Activated naive CD4-positive, alpha-beta T cell treated with Interleukin-2 at 50 U/mL for 16 hours (primary cell): ENCODE measurements around the gene ZNF503.

Experiments
- DNase-seq: peaks from one replicate; pipeline ENCODE4 v3.0.0-alpha.2; 2020

ZNF503 gene

GRCh38 chr10:75401569-75402485 is at the start of gene ZNF503:
ZNF503 (minus strand) TSS chr10:75401764; CDS start chr10:75401419, 345 bp downstream.
- peak; percentile 44 for DNase-seq

- no peak for DNase-seq
Measured at GRCh38 chr10:75450644-75451640, 49.4 kb upstream of the ZNF503 start.

- DNase-seq, result no peak
Measured at GRCh38 chr10:75450075-75450445, 48.5 kb upstream of the ZNF503 start.

GRCh38 chr10:75449382-75450074 is 48.0 kb upstream of the ZNF503 start:
- no peak for DNase-seq

- no peak for DNase-seq
Measured at GRCh38 chr10:75448166-75448565, 46.6 kb upstream of the ZNF503 start.

- no peak for DNase-seq
Measured at GRCh38 chr10:75446508-75446907, 44.9 kb upstream of the ZNF503 start.

- DNase-seq, result no peak
Measured at GRCh38 chr10:75444781-75445386, 43.3 kb upstream of the ZNF503 start.

GRCh38 chr10:75443362-75443761 is 41.8 kb upstream of the ZNF503 start:
- DNase-seq, result no peak

- DNase-seq, result no peak
Measured at GRCh38 chr10:75441682-75442081, 40.1 kb upstream of the ZNF503 start.

GRCh38 chr10:75441196-75441595 is 39.6 kb upstream of the ZNF503 start:
- no peak for DNase-seq

- no peak for DNase-seq
Measured at GRCh38 chr10:75440271-75440793, 38.8 kb upstream of the ZNF503 start.

- DNase-seq, result no peak
Measured at GRCh38 chr10:75439811-75440210, 38.2 kb upstream of the ZNF503 start.

- no peak for DNase-seq
Measured at GRCh38 chr10:75438275-75438674, 36.7 kb upstream of the ZNF503 start.

GRCh38 chr10:75437693-75438092 is 36.1 kb upstream of the ZNF503 start:
- no peak for DNase-seq

- DNase-seq, result no peak
Measured at GRCh38 chr10:75436896-75437295, 35.3 kb upstream of the ZNF503 start.

- DNase-seq, result no peak
Measured at GRCh38 chr10:75435291-75435690, 33.7 kb upstream of the ZNF503 start.

GRCh38 chr10:75434291-75434690 is 32.7 kb upstream of the ZNF503 start:
- DNase-seq, result no peak

- DNase-seq, result no peak
Measured at GRCh38 chr10:75433216-75433615, 31.7 kb upstream of the ZNF503 start.

- no peak for DNase-seq
Measured at GRCh38 chr10:75432763-75433162, 31.2 kb upstream of the ZNF503 start.

- DNase-seq, result no peak
Measured at GRCh38 chr10:75432176-75432575, 30.6 kb upstream of the ZNF503 start.

GRCh38 chr10:75431180-75432111 is 29.9 kb upstream of the ZNF503 start, which contains the start of gene LRMDA:
LRMDA (plus strand) TSS chr10:75431624.
- DNase-seq, result no peak
